OCI-LY1 (cell line): ENCODE results near the gene GRK4.

Source experiments
- CTCF ChIP-seq: fragments of 200-600 bp; sonication (generic), shearing (Covaris generic); IDR thresholded peaks from 2 replicates; pipeline ENCODE4 v1.5.1; 2017; ENCODE audit warnings: mild to moderate bottlenecking, antibody characterized with exemption, low read length, moderate library complexity, mixed read lengths
- EZH2 ChIP-seq: fragments of 200-600 bp; sonication (generic), shearing (Covaris generic); IDR thresholded peaks from 2 replicates; pipeline ENCODE4 v1.8.0; 2017; ENCODE audit warnings: borderline replicate concordance, mixed run types, mild to moderate bottlenecking, antibody characterized with exemption, low read length, moderate library complexity, mixed read lengths

- TF ChIP-seq EZH2 (no peak), CTCF (no peak)
These were observed 77.3 kb downstream of the GRK4 start for GRCh38 chr4:3040452-3041191.
